GM13977 (cell line): Measurements from ENCODE around the gene STX16.

Source experiments
- DNase-seq: peaks from one replicate; pipeline ENCODE4 v3.0.0; 2012; ENCODE audit warnings: low spot score
- CTCF ChIP-seq: IDR thresholded peaks from 2 replicates; pipeline ENCODE4 v1.5.1; 2012; ENCODE audit warnings: mild to moderate bottlenecking, control low read depth; ENCODE audit not compliant: insufficient read depth; ENCODE audit errors: extremely low read depth, missing control alignments
- in situ Hi-C: fragments of 300-500 bp; cut with MboI; formaldehyde crosslinking; loops from one replicate; pipeline ENCODE4 v1.12.0; 2022; ENCODE audit warnings: low sequenced_read_pairs, low pct_unique_long_range_greater_than_20kb, mixed read lengths, inconsistent platforms; ENCODE audit not compliant: unreplicated experiment

STX16 gene

GRCh38 chr20:58716476-58717277 is 65.6 kb downstream of the STX16 start:
- TF ChIP-seq CTCF, result no peak
- peak; percentile 22 for DNase-seq
- in situ Hi-C loops, result no loop called here

GRCh38 chr20:58717278-58718091 is 66.4 kb downstream of the STX16 start:
- peak; percentile 15 for DNase-seq
- in situ Hi-C loops, result no loop called here
- TF ChIP-seq CTCF, result no peak

- TF ChIP-seq CTCF, result no peak
- in situ Hi-C loops, result no loop called here
- DNase-seq, result no peak
These were observed 67.1 kb downstream of the STX16 start for GRCh38 chr20:58718121-58718563.

- no peak for TF ChIP-seq CTCF
- no peak for DNase-seq
- in situ Hi-C loops, result no loop called here
These were observed 67.6 kb downstream of the STX16 start for GRCh38 chr20:58718729-58719128.

- in situ Hi-C loops, result no loop called here
- DNase-seq, result no peak
- no peak for TF ChIP-seq CTCF
These were observed 68.2 kb downstream of the STX16 start for GRCh38 chr20:58719258-58719657.

GRCh38 chr20:58719971-58720371 is 68.9 kb downstream of the STX16 start:
- in situ Hi-C loops, result no loop called here
- TF ChIP-seq CTCF, result no peak
- DNase-seq, result peak; percentile 12
